ENCODE measurements around the gene EXOG. TPM values are rescaled to one million over a fixed set of nuclear protein-coding genes. Genes with fewer than 3 reads are reported as not detected.

Gene EXOG
- total and polyA plus RNA-seq, 2 donors (not counting 1 experiment from before 2014, with no cell fraction given): 8.8 to 36.8 TPM

GRCh38 chr3:38556640-38557358 lies 60.7 kb downstream of the EXOG start:
- DNase-seq: no peak
- Mint-ChIP-seq H3K4me3 (no peak overlapping the region), H3K4me1 (no peaks in the 10 kb centered on the region), H3K9me3 (ENCODE audit: insufficient read depth) (peaks cover 2% of the 10 kb centered on the region), H3K27me3 (peaks cover 20% of the 10 kb centered on the region), H3K27ac (no peak overlapping the region)
- no peaks in the 10 kb centered on the region for H4K20me1 ChIP-seq (ENCODE audit: control insufficient read depth, insufficient read depth, low read length, poor library complexity, severe bottlenecking)
- POLR2A ChIA-PET: no interaction called here
- CTCF ChIA-PET: no interaction called here
- no peak overlapping the region for H3K27ac ChIP-seq (ENCODE audit: low read length in 2 of 2)
- H3K9ac ChIP-seq (ENCODE audit: low read length): no peak overlapping the region
- WGBS (ENCODE audit: insufficient coverage): 69% methylated on average over 3 of the region's 4 CpGs
- peaks cover 0 to 11% (median 0%) of the 10 kb centered on the region in 3 donors for H3K9me3 ChIP-seq (ENCODE audit: control extremely low read depth in 1 of 3, control insufficient read depth in 2 of 3, insufficient read depth in 1 of 3, low read length in 2 of 3)
- H3K4me1 ChIP-seq (ENCODE audit: control insufficient read depth in 2 of 2, insufficient read depth in 2 of 2, low read length in 2 of 2): no peaks in the 10 kb centered on the region
- no peaks in the 10 kb centered on the region for H3K36me3 ChIP-seq (replicated peaks in 1 of 2; ENCODE audit: control extremely low read depth in 1 of 2, control insufficient read depth in 1 of 2, extremely low read depth in 1 of 2, insufficient read depth in 2 of 2, low read length in 1 of 2)
- intact Hi-C loops (cut with micrococcal nuclease): no loop called here
- no peak overlapping the region for H3K4me3 ChIP-seq (ENCODE audit: control extremely low read depth in 1 of 5, extremely low read depth in 1 of 5, insufficient read depth in 1 of 5, low read depth in 2 of 5, low read length in 4 of 5)
- no peak for TF ChIP-seq EZH2 (IDR thresholded peaks at IDR 0.05; ENCODE audit: borderline replicate concordance, insufficient read depth, low read depth, low read length, poor library complexity, severe bottlenecking)
- TF ChIP-seq, protein P1, sequence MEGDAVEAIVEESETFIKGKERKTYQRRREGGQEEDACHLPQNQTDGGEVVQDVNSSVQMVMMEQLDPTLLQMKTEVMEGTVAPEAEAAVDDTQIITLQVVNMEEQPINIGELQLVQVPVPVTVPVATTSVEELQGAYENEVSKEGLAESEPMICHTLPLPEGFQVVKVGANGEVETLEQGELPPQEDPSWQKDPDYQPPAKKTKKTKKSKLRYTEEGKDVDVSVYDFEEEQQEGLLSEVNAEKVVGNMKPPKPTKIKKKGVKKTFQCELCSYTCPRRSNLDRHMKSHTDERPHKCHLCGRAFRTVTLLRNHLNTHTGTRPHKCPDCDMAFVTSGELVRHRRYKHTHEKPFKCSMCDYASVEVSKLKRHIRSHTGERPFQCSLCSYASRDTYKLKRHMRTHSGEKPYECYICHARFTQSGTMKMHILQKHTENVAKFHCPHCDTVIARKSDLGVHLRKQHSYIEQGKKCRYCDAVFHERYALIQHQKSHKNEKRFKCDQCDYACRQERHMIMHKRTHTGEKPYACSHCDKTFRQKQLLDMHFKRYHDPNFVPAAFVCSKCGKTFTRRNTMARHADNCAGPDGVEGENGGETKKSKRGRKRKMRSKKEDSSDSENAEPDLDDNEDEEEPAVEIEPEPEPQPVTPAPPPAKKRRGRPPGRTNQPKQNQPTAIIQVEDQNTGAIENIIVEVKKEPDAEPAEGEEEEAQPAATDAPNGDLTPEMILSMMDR (IDR thresholded peaks at IDR 0.05): no peak
- H3K4me2 ChIP-seq (replicated peaks; ENCODE audit: low read depth, low read length, poor library complexity, severe bottlenecking): no peak overlapping the region
- H3K27me3 ChIP-seq (replicated peaks in 1 of 4; ENCODE audit: control extremely low read depth in 1 of 4, control insufficient read depth in 3 of 4, insufficient read depth in 4 of 4, low read length in 3 of 4): peaks cover 0 to 6% (median 0%) of the 10 kb centered on the region in 4 experiments
- no peak for ATAC-seq (ENCODE audit: low read depth)
- no peaks in the 10 kb centered on the region for H3K79me2 ChIP-seq (ENCODE audit: control insufficient read depth, insufficient read depth, low read length)
- no peak overlapping the region for H2AFZ ChIP-seq (ENCODE audit: insufficient read depth, low read depth, low read length, poor library complexity, severe bottlenecking)

DNA sequence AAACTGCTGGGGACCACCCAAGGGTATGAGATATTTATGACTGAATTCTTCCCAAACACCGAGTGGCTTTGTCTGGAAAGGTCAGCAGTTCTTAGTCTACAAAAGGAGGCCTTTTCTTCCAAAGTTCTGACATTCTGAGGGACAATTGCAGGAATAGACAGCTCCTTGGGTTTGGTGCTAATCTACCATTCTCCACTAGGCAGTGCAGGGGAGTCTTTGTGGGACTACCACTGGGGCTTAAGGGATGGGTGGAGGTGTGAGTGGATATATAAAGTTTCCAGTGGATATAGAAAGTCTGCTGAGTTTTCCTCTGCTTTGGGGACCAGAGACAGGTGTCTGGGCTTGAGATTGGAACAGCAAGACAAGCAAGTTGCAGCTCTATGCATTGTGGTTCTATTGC lies 62.7 kb downstream of the EXOG start:
- WGBS (ENCODE audit: insufficient coverage): 77% methylated on average over 1 of the region's 1 CpG
- intact Hi-C loops (cut with micrococcal nuclease): no loop called here
- Histone ChIP-seq H3K9me3 (ENCODE audit: control extremely low read depth in 1 of 3, control insufficient read depth in 2 of 3, insufficient read depth in 1 of 3, low read length in 2 of 3) (peaks cover 0 to 8% (median 0%) of the 10 kb centered on the region in 3 donors), H3K36me3 (replicated peaks in 1 of 2; ENCODE audit: control extremely low read depth in 1 of 2, control insufficient read depth in 1 of 2, extremely low read depth in 1 of 2, insufficient read depth in 2 of 2, low read length in 1 of 2) (no peaks in the 10 kb centered on the region), H3K79me2 (ENCODE audit: control insufficient read depth, insufficient read depth, low read length) (no peaks in the 10 kb centered on the region), H3K4me2 (replicated peaks; ENCODE audit: low read depth, low read length, poor library complexity, severe bottlenecking) (no peak overlapping the region), H3K4me3 (ENCODE audit: control extremely low read depth in 1 of 5, extremely low read depth in 1 of 5, insufficient read depth in 1 of 5, low read depth in 2 of 5, low read length in 4 of 5) (no peak overlapping the region), H2AFZ (ENCODE audit: insufficient read depth, low read depth, low read length, poor library complexity, severe bottlenecking) (no peak overlapping the region), H3K4me1 (ENCODE audit: control insufficient read depth in 2 of 2, insufficient read depth in 2 of 2, low read length in 2 of 2) (no peaks in the 10 kb centered on the region), H3K27ac (ENCODE audit: low read length in 2 of 2) (no peak overlapping the region), H3K27me3 (replicated peaks in 1 of 4; ENCODE audit: control extremely low read depth in 1 of 4, control insufficient read depth in 3 of 4, insufficient read depth in 4 of 4, low read length in 3 of 4) (peaks cover 0 to 6% (median 0%) of the 10 kb centered on the region in 4 experiments), H4K20me1 (ENCODE audit: control insufficient read depth, insufficient read depth, low read length, poor library complexity, severe bottlenecking) (no peaks in the 10 kb centered on the region), H3K9ac (ENCODE audit: low read length) (no peak overlapping the region)
- H3K4me3 Mint-ChIP-seq: no peak overlapping the region
- no peaks in the 10 kb centered on the region for H3K4me1 Mint-ChIP-seq
- peaks cover 20% of the 10 kb centered on the region for H3K27me3 Mint-ChIP-seq
- H3K27ac Mint-ChIP-seq: no peak overlapping the region
- TF ChIP-seq, protein P1 (IDR thresholded peaks at IDR 0.05): no peak
- no peak for TF ChIP-seq EZH2 (IDR thresholded peaks at IDR 0.05; ENCODE audit: borderline replicate concordance, insufficient read depth, low read depth, low read length, poor library complexity, severe bottlenecking)
- DNase-seq (no peak), ATAC-seq (ENCODE audit: low read depth) (no peak)
- H3K9me3 Mint-ChIP-seq (ENCODE audit: insufficient read depth): peaks cover 2% of the 10 kb centered on the region
- POLR2A ChIA-PET: no interaction called here
- CTCF ChIA-PET: interaction anchor here (0.7 to 1.2 kb wide), 2 partner anchors 37 to 890 kb away, joined by 3 read pairs; no protein-coding TSS in a partner anchor

All from B cell (primary cell).